HepG2 (cell line): ENCODE data around the gene FAM169A. TPM values are rescaled to one million over a fixed set of nuclear protein-coding genes. Genes with fewer than 3 reads are reported as not detected.

Experiments
- ATAC-seq: fragments of 200-7000 bp; cut with Tn5 transposase; 3 replicates; pipeline ENCODE4 v1.9.1; 2020; ENCODE audit warnings: mild to moderate bottlenecking, moderate library complexity
- BruUV-seq: library from RNA; stranded (reverse); fragments of 400-500 nt; replicated peaks from 2 replicates; lab custom pipeline; 2021; lab: Mats Ljungman, UMichigan
- CTCF ChIA-PET: fragments of 300-600 bp; formaldehyde crosslinking; extraction: SDS; loops from one replicate; lab custom pipeline; 2021; ENCODE audit warnings: low total read pairs, inconsistent platforms, low intra/inter-chr PET ratio; lab: Yijun Ruan, JAX
- POLR2A ChIA-PET: fragments of 350-600 bp; sonication (Branson Sonifier 250); formaldehyde crosslinking; loops from one replicate; lab custom pipeline; 2020; ENCODE audit warnings: antibody characterized with exemption, inconsistent platforms; lab: Yijun Ruan, JAX
- DNase-seq: peaks from one replicate; pipeline ENCODE4 v3.0.0-alpha.2; 2015; ENCODE audit warnings: low spot score
- FAIRE-seq: peaks from 3 replicates; lab custom pipeline; 2011; peaks lifted over from hg19 to GRCh38; lab: Jason Lieb, UNC
- H2AFZ ChIP-seq: one replicate; pipeline ENCODE4 v1.6.1; 2011; ENCODE audit warnings: low read length, inconsistent platforms
- H3K27ac ChIP-seq: fragments of 300-600 bp; 3 replicates; pipeline ENCODE4 v1.8.0; 2011; ENCODE audit warnings: mixed run types, mild to moderate bottlenecking, mixed read lengths, low read length, inconsistent platforms; ENCODE audit not compliant: insufficient read depth; ENCODE audit errors: extremely low read length
- H3K27me3 ChIP-seq, 2 experiments: fragments of 200-600 bp in 1 of 2; 2 replicates in 1 of 2; 3 replicates in 1 of 2; pipeline versions ENCODE4 v1.6.0 to v1.8.0; 2011; ENCODE audit warnings: low read length in 2 of 2, mild to moderate bottlenecking in 2 of 2, moderate library complexity in 2 of 2, inconsistent platforms in 1 of 2; ENCODE audit not compliant: insufficient read depth in 2 of 2, control insufficient read depth in 1 of 2
- H3K36me3 ChIP-seq, 2 experiments: fragments of 200-600 bp in 1 of 2; replicated peaks in 1 of 2; 2 replicates in 1 of 2; 3 replicates in 1 of 2; pipeline versions ENCODE4 v1.5.1 to v1.8.0; 2011; ENCODE audit warnings: low read length in 2 of 2, inconsistent platforms in 1 of 2; ENCODE audit not compliant: insufficient read depth in 2 of 2, control insufficient read depth in 1 of 2
- H3K4me1 ChIP-seq: 2 replicates; pipeline ENCODE4 v1.5.1; 2012; ENCODE audit warnings: low read length, inconsistent platforms; ENCODE audit not compliant: insufficient read depth
- H3K4me2 ChIP-seq: 2 replicates; pipeline ENCODE4 v1.6.0; 2011; ENCODE audit warnings: low read depth, low read length, inconsistent platforms
- H3K4me3 ChIP-seq, 3 experiments: fragments of 200-600 bp in 1 of 3; sonication (generic), shearing (Covaris generic) in 1 of 3; replicated peaks in 1 of 3; 2 replicates each; pipeline ENCODE4 v1.5.1; 2011 to 2016; ENCODE audit warnings: low read length in 3 of 3, inconsistent platforms in 2 of 3, low read depth in 2 of 3, mild to moderate bottlenecking in 2 of 3, control low read depth in 1 of 3, mixed read lengths in 1 of 3; ENCODE audit not compliant: insufficient read depth in 1 of 3
- H3K79me2 ChIP-seq: one replicate; pipeline ENCODE4 v1.6.1; 2011; ENCODE audit warnings: low read length, inconsistent platforms; ENCODE audit not compliant: insufficient read depth
- H3K9ac ChIP-seq: 2 replicates; pipeline ENCODE4 v1.6.0; 2011; ENCODE audit warnings: mild to moderate bottlenecking, low read depth, low read length, inconsistent platforms; ENCODE audit not compliant: insufficient read depth
- H3K9me3 ChIP-seq: 2 replicates; pipeline ENCODE4 v1.5.1; 2012; ENCODE audit warnings: mild to moderate bottlenecking, low read length
- H4K20me1 ChIP-seq: 2 replicates; pipeline ENCODE4 v1.6.0; 2011; ENCODE audit warnings: inconsistent platforms, mild to moderate bottlenecking, low read length, moderate library complexity; ENCODE audit not compliant: insufficient read depth
- GTF2F1 ChIP-seq: fragments of 150-350 bp; IDR thresholded peaks from 2 replicates; pipeline ENCODE4 v1.6.1; 2014; ENCODE audit warnings: low read length
- HDAC1 ChIP-seq: sonication (generic); formaldehyde crosslinking; IDR thresholded peaks from 2 replicates; pipeline ENCODE4 v1.5.1; 2020; ENCODE audit warnings: mild to moderate bottlenecking, missing genetic modification reagents
- RORA ChIP-seq: sonication (generic); formaldehyde crosslinking; IDR thresholded peaks from 2 replicates; pipeline ENCODE4 v1.5.0; 2020; ENCODE audit warnings: mild to moderate bottlenecking, missing genetic modification reagents, moderate library complexity
- SALL1 ChIP-seq: sonication (generic); formaldehyde crosslinking; IDR thresholded peaks from 2 replicates; pipeline ENCODE4 v1.8.0; 2022; ENCODE audit warnings: mild to moderate bottlenecking, missing genetic modification reagents
- SOX6 ChIP-seq, 2 experiments: fragments of 450-650 bp in 1 of 2; sonication (generic) in 1 of 2; formaldehyde crosslinking in 1 of 2; IDR thresholded peaks; 2 replicates each; pipeline versions ENCODE4 v1.4.0 to v1.6.1; 2017 to 2020; ENCODE audit warnings: antibody characterized with exemption in 1 of 2, mild to moderate bottlenecking in 1 of 2, missing genetic modification reagents in 1 of 2
- TCF7 ChIP-seq: sonication (generic); IDR thresholded peaks from 2 replicates; pipeline ENCODE4 v1.6.1; 2016; ENCODE audit warnings: antibody characterized with exemption, low read depth
- TEAD3 ChIP-seq: optimal IDR thresholded peaks from 2 replicates; pipeline ENCODE3; 2016; ENCODE audit warnings: borderline replicate concordance
- TRAFD1 ChIP-seq: sonication (generic); formaldehyde crosslinking; IDR thresholded peaks from 2 replicates; pipeline ENCODE4 v1.5.1; 2020; ENCODE audit warnings: missing genetic modification reagents, mild to moderate bottlenecking, borderline replicate concordance
- YEATS2 ChIP-seq: sonication (generic); formaldehyde crosslinking; IDR thresholded peaks from 2 replicates; pipeline ENCODE4 v1.4.0; 2020; ENCODE audit warnings: missing genetic modification reagents, borderline replicate concordance
- ZBTB21 ChIP-seq: sonication (generic); formaldehyde crosslinking; IDR thresholded peaks from 2 replicates; pipeline ENCODE4 v1.4.0; 2020; ENCODE audit warnings: missing genetic modification reagents
- ZBTB8A ChIP-seq: sonication (generic); formaldehyde crosslinking; IDR thresholded peaks from 2 replicates; pipeline ENCODE4 v1.4.0; 2020; ENCODE audit warnings: mild to moderate bottlenecking, low read depth, missing genetic modification reagents, borderline replicate concordance
- ZC3H4 ChIP-seq: sonication (generic); formaldehyde crosslinking; IDR thresholded peaks from 2 replicates; pipeline ENCODE4 v1.4.0; 2020; ENCODE audit warnings: missing genetic modification reagents, borderline replicate concordance
- ZNF577 ChIP-seq: sonication (generic); formaldehyde crosslinking; IDR thresholded peaks from 2 replicates; pipeline ENCODE4 v1.4.0; 2020; ENCODE audit warnings: mild to moderate bottlenecking, low read depth, missing genetic modification reagents, borderline replicate concordance
- ZNF660 ChIP-seq: sonication (generic); formaldehyde crosslinking; IDR thresholded peaks from 2 replicates; pipeline ENCODE4 v1.5.1; 2020; ENCODE audit warnings: mild to moderate bottlenecking, low read depth, missing genetic modification reagents, borderline replicate concordance
- ZNF7 ChIP-seq: IDR thresholded peaks from 2 replicates; pipeline ENCODE4 v1.6.1; 2016; ENCODE audit warnings: missing biosample characterization, missing genetic modification reagents
- ZNF792 ChIP-seq: IDR thresholded peaks from 2 replicates; pipeline ENCODE4 v1.6.1; 2016
- whole genome bisulfite sequencing: methylation state at CpG from one replicate; pipeline ENCODE4 v1.1.6; 2017; ENCODE audit warnings: low lambda C conversion rate; 5-methylcytosine and 5-hydroxymethylcytosine counted together
- in situ Hi-C: cut with HindIII; loops from 2 replicates; pipeline ENCODE4 v1.10.0; 2017; ENCODE audit warnings: low pct_unique_long_range_greater_than_20kb; ENCODE audit not compliant: extremely low pct_ligation_motif_present
- intact Hi-C: fragments of 100-400 bp; cut with micrococcal nuclease; formaldehyde crosslinking; loops from one replicate; pipeline ENCODE4 v1.10.0; 2022; ENCODE audit not compliant: unreplicated experiment
- polyA plus RNA-seq, 8 experiments: library from polyadenylated mRNA; depleted of rRNA in 3 of 8; stranded (reverse) in 7 of 8; unstranded in 1 of 8; fragments of >200 nt; fragmentation: Illumina TruSeq in 4 of 8; extraction: Trizol in 4 of 8; gene quantifications; 2 replicates each; pipeline versions ENCODE4 v1.2.1 to v1.2.3, GENCODE V29; 2011 to 2016; ENCODE audit warnings: low read depth in 4 of 8, missing spikeins in 1 of 8, mixed read lengths in 1 of 8; ENCODE audit not compliant: insufficient read depth in 1 of 8
- total RNA-seq, 5 experiments: library from RNA; depleted of rRNA; stranded (reverse); fragments of >200 nt; fragmentation: Illumina TruSeq; extraction: Trizol; gene quantifications; 2 replicates each; pipeline ENCODE4 v1.2.3, GENCODE V29; 2016; ENCODE audit warnings: low read depth in 1 of 5
- TF ChIP-seq, protein P1 (sequence below): sonication (generic); formaldehyde crosslinking; IDR thresholded peaks from 2 replicates; pipeline ENCODE4; 2020; ENCODE audit warnings: missing genetic modification reagents, mild to moderate bottlenecking, borderline replicate concordance
- TF ChIP-seq, protein P2 (sequence below): sonication (generic); formaldehyde crosslinking; IDR thresholded peaks from 2 replicates; pipeline ENCODE4 v1.4.0; 2020; ENCODE audit warnings: missing genetic modification reagents

Gene FAM169A
- total and polyA plus RNA-seq, 2 of the 13 experiments (the other 11 are each of a cell fraction or from before 2014, with no cell fraction given) = 21.1 to 110 TPM

DNA sequence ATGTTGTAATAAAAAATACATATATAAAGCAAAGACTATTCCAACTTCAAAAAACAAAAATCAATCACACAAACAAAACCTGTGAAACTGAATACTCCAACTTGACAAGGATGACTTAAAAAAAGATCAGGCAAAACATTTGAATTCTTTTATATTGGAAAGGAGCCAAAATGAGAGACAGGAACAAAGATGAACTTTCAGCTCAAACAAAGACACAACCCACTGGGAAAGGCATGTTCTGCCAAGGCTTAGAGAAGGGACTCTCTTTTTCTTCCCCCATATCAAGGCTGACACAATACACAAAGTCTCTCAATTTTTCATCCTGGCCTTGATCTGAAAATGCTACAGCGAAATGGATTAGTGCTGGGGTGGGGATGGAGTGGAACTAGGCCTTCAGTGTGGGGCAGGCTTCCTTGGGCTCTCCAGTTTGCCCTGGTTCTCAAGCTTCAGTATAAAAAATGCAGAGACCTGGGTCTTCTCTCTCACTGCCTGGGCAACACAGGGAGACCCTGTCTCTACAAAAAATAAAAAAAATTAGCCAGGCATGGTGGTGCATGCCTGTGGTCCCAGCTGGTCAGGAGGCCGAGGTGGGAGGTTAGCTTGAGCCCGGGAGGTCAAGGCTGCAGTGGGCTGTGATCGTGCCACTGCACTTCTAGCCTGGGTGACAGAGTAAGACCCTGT lies 11.6 kb upstream of the FAM169A start:
- Histone ChIP-seq H3K4me1 (peaks cover 74% of the 10 kb centered on the region), H3K9me3 (peaks cover 10% of the 10 kb centered on the region; the same call in 1 of the 2 replicates), H2AFZ (no peak overlapping the region), H3K27me3 (no peaks in the 10 kb centered on the region), H3K36me3 (no peaks in the 10 kb centered on the region), H3K4me2 (peak overlapping the region; percentile 79), H3K4me3 (peak overlapping the region in 2 of 3 experiments; percentile 14 to 42; a peak in 4 of 6 replicates), H3K27ac (peak overlapping the region; percentile 96), H3K79me2 (no peaks in the 10 kb centered on the region), H3K9ac (peak overlapping the region; percentile 73), H4K20me1 (no peaks in the 10 kb centered on the region)
- TSS peak; percentile 91 for BruUV-seq
- intact Hi-C loops = loop anchor here (2.0 kb wide), 1 partner anchor 39 kb away; no protein-coding TSS in a partner anchor
- FAIRE-seq (peak; percentile 43), ATAC-seq (peak; percentile 77), DNase-seq (peak; percentile 90)
- 2% methylated on average over 4 of the region's 4 CpGs for WGBS
- POLR2A ChIA-PET = interaction anchor here (0.9 to 3.4 kb wide), 6 partner anchors 11 to 38 kb away, joined by 3 to 79 read pairs (median 8); partner anchors contain the start of gene FAM169A
- in situ Hi-C loops = no loop called here
- CTCF ChIA-PET = no interaction called here
- TF ChIP-seq ZBTB21 = no peak
- no peak for TF ChIP-seq RORA (CRISPR knock-in tag)
- TF ChIP-seq HDAC1 (CRISPR knock-in tag) = peak; percentile 44; the same call in 1 of the 2 replicates
- TF ChIP-seq ZNF792 (CRISPR knock-in tag) = no peak
- TF ChIP-seq ZC3H4 = 0 out of 2 replicates have a peak, but pooled peaks have one; percentile 56
- TF ChIP-seq ZBTB8A = no peak
- no peak for TF ChIP-seq TRAFD1 (CRISPR knock-in tag)
- peak; percentile 55 for TF ChIP-seq TEAD3 (CRISPR knock-in tag)
- TF ChIP-seq ZNF577 = no peak
- TF ChIP-seq, protein P1, sequence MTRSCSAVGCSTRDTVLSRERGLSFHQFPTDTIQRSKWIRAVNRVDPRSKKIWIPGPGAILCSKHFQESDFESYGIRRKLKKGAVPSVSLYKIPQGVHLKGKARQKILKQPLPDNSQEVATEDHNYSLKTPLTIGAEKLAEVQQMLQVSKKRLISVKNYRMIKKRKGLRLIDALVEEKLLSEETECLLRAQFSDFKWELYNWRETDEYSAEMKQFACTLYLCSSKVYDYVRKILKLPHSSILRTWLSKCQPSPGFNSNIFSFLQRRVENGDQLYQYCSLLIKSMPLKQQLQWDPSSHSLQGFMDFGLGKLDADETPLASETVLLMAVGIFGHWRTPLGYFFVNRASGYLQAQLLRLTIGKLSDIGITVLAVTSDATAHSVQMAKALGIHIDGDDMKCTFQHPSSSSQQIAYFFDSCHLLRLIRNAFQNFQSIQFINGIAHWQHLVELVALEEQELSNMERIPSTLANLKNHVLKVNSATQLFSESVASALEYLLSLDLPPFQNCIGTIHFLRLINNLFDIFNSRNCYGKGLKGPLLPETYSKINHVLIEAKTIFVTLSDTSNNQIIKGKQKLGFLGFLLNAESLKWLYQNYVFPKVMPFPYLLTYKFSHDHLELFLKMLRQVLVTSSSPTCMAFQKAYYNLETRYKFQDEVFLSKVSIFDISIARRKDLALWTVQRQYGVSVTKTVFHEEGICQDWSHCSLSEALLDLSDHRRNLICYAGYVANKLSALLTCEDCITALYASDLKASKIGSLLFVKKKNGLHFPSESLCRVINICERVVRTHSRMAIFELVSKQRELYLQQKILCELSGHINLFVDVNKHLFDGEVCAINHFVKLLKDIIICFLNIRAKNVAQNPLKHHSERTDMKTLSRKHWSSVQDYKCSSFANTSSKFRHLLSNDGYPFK (CRISPR knock-in tag) = no peak
- no peak for TF ChIP-seq ZNF7 (CRISPR knock-in tag)
- no peak for TF ChIP-seq SOX6 (IDR thresholded peaks at IDR 0.05)
- TF ChIP-seq SOX6 (CRISPR knock-in tag; IDR thresholded peaks at IDR 0.05) = peak; percentile 90
- TF ChIP-seq, protein P2, sequence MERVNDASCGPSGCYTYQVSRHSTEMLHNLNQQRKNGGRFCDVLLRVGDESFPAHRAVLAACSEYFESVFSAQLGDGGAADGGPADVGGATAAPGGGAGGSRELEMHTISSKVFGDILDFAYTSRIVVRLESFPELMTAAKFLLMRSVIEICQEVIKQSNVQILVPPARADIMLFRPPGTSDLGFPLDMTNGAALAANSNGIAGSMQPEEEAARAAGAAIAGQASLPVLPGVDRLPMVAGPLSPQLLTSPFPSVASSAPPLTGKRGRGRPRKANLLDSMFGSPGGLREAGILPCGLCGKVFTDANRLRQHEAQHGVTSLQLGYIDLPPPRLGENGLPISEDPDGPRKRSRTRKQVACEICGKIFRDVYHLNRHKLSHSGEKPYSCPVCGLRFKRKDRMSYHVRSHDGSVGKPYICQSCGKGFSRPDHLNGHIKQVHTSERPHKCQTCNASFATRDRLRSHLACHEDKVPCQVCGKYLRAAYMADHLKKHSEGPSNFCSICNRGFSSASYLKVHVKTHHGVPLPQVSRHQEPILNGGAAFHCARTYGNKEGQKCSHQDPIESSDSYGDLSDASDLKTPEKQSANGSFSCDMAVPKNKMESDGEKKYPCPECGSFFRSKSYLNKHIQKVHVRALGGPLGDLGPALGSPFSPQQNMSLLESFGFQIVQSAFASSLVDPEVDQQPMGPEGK (CRISPR knock-in tag) = peak; percentile 39; the same call in 1 of the 2 replicates
- no peak for TF ChIP-seq ZNF660 (CRISPR knock-in tag)
- TF ChIP-seq TCF7 = peak; percentile 65
- TF ChIP-seq YEATS2 (CRISPR knock-in tag) = no peak
- no peak for TF ChIP-seq GTF2F1
- TF ChIP-seq SALL1 = peak; percentile 95
